ENCODE measurements around the gene LRRC23. TPM values are rescaled to one million over a fixed set of nuclear protein-coding genes. Genes with fewer than 3 reads are reported as not detected.
A peak's percentile ranks its signal among the peaks of the same experiment; 100 is the strongest.

The LRRC23 gene
- total and polyA plus RNA-seq, 2 of the 13 experiments (the other 11 are each of a cell fraction or from before 2014, with no cell fraction given), result 6.0 to 7.8 TPM

DNA sequence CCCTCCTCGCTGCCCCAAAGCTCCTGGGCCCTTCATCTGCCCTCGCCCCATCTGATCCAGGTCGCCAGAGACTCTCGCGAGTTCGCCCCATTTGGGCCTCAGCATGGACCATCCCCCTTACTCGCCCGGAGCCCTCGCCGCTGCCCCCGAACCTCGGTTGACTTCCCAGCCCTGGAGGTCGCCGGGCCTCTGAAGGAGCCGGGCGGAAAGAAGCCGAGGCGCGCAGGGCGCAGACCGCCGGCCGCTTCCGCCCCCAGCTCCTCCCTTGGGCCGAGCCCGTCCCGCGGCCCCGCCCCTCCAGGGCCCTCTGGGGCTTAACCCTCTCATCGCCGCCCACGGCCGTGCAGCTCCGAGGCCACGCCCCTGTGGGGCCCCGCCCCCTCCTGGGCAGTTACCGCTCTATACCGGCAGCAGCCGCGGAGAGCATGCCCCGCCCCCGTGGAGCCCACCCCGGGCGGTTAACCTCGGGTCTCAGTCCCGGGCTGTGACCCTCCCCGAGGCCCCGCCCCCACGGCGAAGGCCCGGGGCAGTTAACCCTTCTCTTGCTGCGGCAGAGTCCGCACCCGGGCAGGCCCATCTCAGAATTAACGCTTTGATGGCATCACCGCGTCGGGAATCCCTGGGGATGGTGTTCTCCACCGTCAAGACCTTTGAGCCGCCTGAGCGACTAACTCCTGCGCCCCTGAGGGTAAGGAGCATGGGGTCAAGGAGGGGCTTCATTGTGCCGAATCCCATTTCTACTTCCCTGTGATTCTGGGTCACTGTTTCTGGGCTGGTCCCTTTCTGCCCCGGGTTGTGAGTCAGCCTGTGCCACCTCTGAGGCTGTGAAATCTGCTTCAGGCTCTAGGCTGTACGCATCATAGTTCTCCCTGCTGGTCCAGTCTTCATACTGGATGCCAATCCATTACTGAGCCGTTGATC lies 31.3 kb upstream of the LRRC23 start, which contains the start of gene SPSB2 (continued):
- TF ChIP-seq ZNF329 (CRISPR knock-in tag; IDR thresholded peaks at IDR 0.05; ENCODE audit: low read depth), result no peak
- peak; percentile 86; the same call in 1 of the 3 replicates for TF ChIP-seq MXI1 (IDR thresholded peaks at IDR 0.05; ENCODE audit: borderline replicate concordance, low read depth, low read length)
- peak; percentile 76 for TF ChIP-seq THAP11 (CRISPR knock-in tag; IDR thresholded peaks at IDR 0.05)
- TF ChIP-seq ZNF251 (CRISPR knock-in tag; IDR thresholded peaks at IDR 0.05), result no peak
- peak; percentile 93 for TF ChIP-seq AGO1 (IDR thresholded peaks at IDR 0.05; ENCODE audit: low read depth, low read length, poor library complexity, severe bottlenecking)
- TF ChIP-seq ZSCAN12 (CRISPR knock-in tag; IDR thresholded peaks at IDR 0.05), result no peak
- TF ChIP-seq TIGD3 (CRISPR knock-in tag; IDR thresholded peaks at IDR 0.05; ENCODE audit: borderline replicate concordance), result no peak
- TF ChIP-seq TFDP2 (CRISPR knock-in tag; IDR thresholded peaks at IDR 0.05), result peak; percentile 65
- no peak for TF ChIP-seq ZNF674 (CRISPR knock-in tag; IDR thresholded peaks at IDR 0.05; ENCODE audit: low read depth)
- no peak for TF ChIP-seq ARNTL (CRISPR knock-in tag; IDR thresholded peaks at IDR 0.05)
- TF ChIP-seq MIER3 (CRISPR knock-in tag; IDR thresholded peaks at IDR 0.05; ENCODE audit: borderline replicate concordance), result no peak
- TF ChIP-seq, protein P1, sequence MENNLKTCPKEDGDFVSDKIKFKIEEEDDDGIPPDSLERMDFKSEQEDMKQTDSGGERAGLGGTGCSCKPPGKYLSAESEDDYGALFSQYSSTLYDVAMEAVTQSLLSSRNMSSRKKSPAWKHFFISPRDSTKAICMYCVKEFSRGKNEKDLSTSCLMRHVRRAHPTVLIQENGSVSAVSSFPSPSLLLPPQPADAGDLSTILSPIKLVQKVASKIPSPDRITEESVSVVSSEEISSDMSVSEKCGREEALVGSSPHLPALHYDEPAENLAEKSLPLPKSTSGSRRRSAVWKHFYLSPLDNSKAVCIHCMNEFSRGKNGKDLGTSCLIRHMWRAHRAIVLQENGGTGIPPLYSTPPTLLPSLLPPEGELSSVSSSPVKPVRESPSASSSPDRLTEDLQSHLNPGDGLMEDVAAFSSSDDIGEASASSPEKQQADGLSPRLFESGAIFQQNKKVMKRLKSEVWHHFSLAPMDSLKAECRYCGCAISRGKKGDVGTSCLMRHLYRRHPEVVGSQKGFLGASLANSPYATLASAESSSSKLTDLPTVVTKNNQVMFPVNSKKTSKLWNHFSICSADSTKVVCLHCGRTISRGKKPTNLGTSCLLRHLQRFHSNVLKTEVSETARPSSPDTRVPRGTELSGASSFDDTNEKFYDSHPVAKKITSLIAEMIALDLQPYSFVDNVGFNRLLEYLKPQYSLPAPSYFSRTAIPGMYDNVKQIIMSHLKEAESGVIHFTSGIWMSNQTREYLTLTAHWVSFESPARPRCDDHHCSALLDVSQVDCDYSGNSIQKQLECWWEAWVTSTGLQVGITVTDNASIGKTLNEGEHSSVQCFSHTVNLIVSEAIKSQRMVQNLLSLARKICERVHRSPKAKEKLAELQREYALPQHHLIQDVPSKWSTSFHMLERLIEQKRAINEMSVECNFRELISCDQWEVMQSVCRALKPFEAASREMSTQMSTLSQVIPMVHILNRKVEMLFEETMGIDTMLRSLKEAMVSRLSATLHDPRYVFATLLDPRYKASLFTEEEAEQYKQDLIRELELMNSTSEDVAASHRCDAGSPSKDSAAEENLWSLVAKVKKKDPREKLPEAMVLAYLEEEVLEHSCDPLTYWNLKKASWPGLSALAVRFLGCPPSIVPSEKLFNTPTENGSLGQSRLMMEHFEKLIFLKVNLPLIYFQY (CRISPR knock-in tag; IDR thresholded peaks at IDR 0.05; ENCODE audit: borderline replicate concordance), result no peak
- TF ChIP-seq, protein P2, sequence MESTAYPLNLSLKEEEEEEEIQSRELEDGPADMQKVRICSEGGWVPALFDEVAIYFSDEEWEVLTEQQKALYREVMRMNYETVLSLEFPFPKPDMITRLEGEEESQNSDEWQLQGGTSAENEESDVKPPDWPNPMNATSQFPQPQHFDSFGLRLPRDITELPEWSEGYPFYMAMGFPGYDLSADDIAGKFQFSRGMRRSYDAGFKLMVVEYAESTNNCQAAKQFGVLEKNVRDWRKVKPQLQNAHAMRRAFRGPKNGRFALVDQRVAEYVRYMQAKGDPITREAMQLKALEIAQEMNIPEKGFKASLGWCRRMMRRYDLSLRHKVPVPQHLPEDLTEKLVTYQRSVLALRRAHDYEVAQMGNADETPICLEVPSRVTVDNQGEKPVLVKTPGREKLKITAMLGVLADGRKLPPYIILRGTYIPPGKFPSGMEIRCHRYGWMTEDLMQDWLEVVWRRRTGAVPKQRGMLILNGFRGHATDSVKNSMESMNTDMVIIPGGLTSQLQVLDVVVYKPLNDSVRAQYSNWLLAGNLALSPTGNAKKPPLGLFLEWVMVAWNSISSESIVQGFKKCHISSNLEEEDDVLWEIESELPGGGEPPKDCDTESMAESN (CRISPR knock-in tag; conservative IDR thresholded peaks at IDR 0.05), result no peak; the same call in 1 of the 2 replicates
- TF ChIP-seq MEIS2 (CRISPR knock-in tag; IDR thresholded peaks at IDR 0.05), result no peak
- TF ChIP-seq SNRNP70 (IDR thresholded peaks at IDR 0.05; ENCODE audit: low read depth, low read length), result no peak
- no peak for TF ChIP-seq ZMAT5 (CRISPR knock-in tag; IDR thresholded peaks at IDR 0.05; ENCODE audit: borderline replicate concordance, low read depth)
- peak; percentile 34; the same call in 1 of the 2 replicates for TF ChIP-seq FOXA3 (CRISPR knock-in tag; IDR thresholded peaks at IDR 0.05)
- no peak for TF ChIP-seq ZKSCAN5 (CRISPR knock-in tag; IDR thresholded peaks at IDR 0.05)
- TF ChIP-seq JUN (CRISPR knock-in tag; IDR thresholded peaks at IDR 0.05), result no peak
- TF ChIP-seq ZNF24 (IDR thresholded peaks at IDR 0.05), result no peak
- TF ChIP-seq ZNF207 (IDR thresholded peaks at IDR 0.05; ENCODE audit: borderline replicate concordance), result no peak
